Choroid plexus epithelial cell (primary cell): ENCODE measurements around the gene PRKN.

ENCODE experiments used
- DNase-seq: peaks from one replicate; pipeline ENCODE4 v3.0.0-alpha.2; 2010; ENCODE audit warnings: low read depth
- H3K4me3 ChIP-seq: 2 replicates; pipeline ENCODE4 v1.5.1; 2011; ENCODE audit warnings: low read depth, mild to moderate bottlenecking, control low read depth, low read length, moderate library complexity
- TF ChIP-seq, protein P1 (sequence below): conservative IDR thresholded peaks from 2 replicates; pipeline ENCODE4 v1.5.1; 2011; ENCODE audit warnings: low read depth, mild to moderate bottlenecking, control low read depth, inconsistent platforms, low read length, moderate library complexity

Gene PRKN

DNA sequence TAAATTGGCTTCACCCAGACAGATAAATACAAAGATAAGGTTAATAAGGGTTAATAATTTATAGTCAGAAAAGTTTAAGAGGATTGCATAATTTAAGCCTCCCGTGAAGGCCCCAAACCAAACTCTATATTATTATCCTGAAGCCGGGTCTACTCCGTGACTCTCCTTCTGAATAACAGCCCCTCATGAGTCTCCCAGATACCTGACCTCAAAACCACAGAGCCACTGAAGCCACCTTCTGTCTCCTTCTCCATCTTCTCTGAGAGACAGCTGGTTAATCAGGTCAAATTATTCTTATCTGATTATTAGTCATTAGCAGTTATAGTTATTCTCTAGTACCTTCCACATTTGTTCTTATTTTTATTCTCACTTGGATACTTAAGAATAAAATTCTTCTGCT lies 884.5 kb downstream of the PRKN start:
- TF ChIP-seq, protein P1, sequence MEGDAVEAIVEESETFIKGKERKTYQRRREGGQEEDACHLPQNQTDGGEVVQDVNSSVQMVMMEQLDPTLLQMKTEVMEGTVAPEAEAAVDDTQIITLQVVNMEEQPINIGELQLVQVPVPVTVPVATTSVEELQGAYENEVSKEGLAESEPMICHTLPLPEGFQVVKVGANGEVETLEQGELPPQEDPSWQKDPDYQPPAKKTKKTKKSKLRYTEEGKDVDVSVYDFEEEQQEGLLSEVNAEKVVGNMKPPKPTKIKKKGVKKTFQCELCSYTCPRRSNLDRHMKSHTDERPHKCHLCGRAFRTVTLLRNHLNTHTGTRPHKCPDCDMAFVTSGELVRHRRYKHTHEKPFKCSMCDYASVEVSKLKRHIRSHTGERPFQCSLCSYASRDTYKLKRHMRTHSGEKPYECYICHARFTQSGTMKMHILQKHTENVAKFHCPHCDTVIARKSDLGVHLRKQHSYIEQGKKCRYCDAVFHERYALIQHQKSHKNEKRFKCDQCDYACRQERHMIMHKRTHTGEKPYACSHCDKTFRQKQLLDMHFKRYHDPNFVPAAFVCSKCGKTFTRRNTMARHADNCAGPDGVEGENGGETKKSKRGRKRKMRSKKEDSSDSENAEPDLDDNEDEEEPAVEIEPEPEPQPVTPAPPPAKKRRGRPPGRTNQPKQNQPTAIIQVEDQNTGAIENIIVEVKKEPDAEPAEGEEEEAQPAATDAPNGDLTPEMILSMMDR, result no peak
- no peak for DNase-seq
- no peak overlapping the region for H3K4me3 ChIP-seq

DNA sequence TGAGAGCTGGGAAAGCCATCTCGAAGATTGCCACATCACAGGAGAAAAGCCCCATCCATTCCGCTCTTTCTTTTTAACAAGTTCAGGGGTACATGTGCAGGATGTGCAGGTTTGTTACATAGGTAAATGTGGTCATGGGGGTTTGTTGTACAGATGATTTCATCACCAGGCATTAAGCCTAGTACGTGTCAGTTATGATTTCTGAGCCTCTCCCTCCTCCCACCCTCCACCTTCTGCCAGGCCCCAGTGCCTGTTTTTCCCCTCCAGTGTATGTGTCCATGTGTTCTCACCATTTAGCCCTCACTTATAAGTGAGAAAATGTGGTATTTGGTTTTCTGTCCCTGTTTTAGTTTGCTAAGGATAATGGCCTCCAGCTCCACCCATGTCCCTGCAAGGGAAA lies 887.2 kb downstream of the PRKN start:
- TF ChIP-seq, protein P1, result no peak
- H3K4me3 ChIP-seq, result no peak overlapping the region
- no peak for DNase-seq

DNA sequence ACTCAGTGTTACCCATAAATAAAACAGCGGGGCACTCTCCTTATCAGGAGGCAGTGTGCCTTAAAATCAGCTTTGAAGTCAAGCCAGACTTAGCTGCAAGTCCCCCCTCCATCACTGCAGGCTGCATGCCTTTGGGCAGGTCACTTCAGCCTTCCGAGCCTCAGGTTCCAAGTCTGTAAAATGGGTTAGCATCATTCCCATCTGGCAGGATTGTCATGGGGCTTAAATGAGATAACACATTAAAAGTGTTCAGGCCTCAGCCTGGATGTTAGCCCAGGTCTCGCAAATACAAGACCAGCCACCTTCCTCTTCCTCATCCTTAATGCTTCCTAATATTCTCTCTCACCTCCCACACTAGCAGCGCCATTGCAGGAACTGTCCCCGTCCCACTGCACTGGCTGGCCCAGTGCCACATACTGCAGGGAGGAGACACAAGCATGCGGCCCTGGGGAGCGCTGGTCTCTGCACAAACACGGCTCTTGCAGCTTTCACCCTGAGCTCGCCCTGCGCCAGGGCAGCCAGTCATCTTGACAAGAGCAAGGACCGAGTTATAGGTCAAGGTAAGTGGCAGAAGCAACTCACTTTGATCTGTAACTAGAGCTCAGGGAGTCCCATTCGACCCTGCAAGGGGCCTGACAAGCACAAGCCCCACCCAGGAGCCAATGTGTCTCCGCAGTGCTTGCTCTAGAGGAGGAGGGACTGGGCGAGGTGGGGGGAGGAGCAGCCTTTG lies 889.1 kb downstream of the PRKN start:
- TF ChIP-seq, protein P1, result no peak

DNA sequence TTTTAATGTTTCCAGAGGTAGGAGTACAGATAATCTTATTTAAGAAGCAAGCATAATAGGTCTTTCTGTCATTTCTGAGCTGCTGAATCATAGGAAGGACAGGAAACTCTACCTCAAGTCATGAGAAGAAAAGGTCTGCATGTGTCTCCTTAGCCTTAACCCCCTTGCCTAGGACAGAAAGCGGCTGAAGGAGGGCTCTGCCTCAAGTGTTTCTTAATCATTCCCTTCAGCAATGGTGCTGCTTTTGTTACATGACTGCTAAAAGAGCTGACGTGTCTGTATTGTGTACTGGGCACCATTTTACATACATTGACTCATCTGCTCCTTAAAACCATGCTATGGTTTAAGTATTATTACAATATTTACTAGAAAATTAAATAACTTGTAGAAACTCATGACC lies 889.7 kb downstream of the PRKN start:
- no peak overlapping the region for H3K4me3 ChIP-seq
- TF ChIP-seq, protein P1, result no peak
- peak; percentile 16 for DNase-seq

More for the DNA sequence above, 889.1 kb downstream of the PRKN start:
- no peak for DNase-seq
- H3K4me3 ChIP-seq, result no peak overlapping the region

DNA sequence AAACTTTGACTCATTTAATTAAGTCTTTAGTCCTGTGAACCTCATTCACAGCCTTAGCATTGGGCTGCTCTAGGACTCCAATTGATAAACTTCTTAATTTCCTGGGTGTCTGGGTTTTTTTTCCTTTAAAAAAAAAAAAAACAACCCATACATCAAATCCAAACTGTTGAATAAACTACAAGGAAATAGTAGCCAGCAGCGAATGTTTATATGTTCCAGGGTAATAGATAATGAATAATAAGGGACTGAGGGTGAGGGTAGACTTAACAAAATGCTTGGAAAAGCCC lies 890.2 kb downstream of the PRKN start:
- TF ChIP-seq, protein P1, result no peak
- no peak for DNase-seq
- H3K4me3 ChIP-seq, result no peak overlapping the region

DNA sequence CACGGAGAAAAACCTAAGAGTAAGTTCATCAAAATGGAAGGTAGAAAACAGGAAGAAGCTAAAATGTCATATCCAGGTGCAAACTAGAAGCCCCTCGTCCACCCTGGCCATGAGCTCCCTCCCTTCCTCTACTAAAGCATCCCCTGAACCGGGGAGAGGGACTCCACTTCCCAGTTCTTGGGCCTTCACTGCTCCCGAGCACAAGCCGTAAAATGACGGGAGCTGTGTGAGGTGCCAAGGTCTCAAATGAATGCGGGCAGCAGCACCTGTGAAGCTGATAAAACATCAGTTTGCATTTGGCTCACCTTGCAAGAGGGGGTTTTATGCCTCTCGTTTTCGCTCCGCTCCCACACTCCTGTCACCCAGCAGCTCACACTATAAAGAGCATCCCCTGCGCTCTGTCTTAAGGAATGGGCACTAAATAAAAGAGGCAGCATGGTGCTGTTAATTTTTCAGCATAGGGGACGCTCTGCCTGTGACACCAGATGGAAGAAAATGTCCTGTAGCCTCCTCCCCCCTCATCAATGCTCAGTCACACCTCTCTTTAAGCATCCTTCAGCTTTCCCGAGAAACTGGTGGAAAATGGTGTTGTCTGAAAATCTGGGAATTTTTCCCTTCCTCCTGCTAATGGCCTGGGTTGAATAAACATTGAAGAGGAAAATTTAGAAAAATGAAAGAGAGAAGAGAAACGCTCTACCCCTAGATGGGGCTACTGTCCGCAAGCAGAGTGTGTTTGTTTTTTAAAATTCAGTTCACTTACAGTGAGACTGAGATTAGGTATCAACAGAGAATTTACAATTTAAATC lies 890.7 kb downstream of the PRKN start:
- DNase-seq, result peak; percentile 60
- TF ChIP-seq, protein P1, result peak; percentile 80
- H3K4me3 ChIP-seq, result no peak overlapping the region
